GM19467 (cell line): ENCODE data around the gene XPR1.
"Not testable (repeated sequence)": the region's sequence is repeated elsewhere in the genome, so short reads cannot be mapped to it uniquely, and the experiment has no call there.

Source experiments
- ATAC-seq: cut with Tn5 transposase; IDR thresholded peaks from one replicate; pipeline ENCODE4 v1.9.1; 2021; ENCODE audit warnings: mild to moderate bottlenecking, moderate library complexity; ENCODE audit not compliant: unreplicated experiment

Gene XPR1

DNA sequence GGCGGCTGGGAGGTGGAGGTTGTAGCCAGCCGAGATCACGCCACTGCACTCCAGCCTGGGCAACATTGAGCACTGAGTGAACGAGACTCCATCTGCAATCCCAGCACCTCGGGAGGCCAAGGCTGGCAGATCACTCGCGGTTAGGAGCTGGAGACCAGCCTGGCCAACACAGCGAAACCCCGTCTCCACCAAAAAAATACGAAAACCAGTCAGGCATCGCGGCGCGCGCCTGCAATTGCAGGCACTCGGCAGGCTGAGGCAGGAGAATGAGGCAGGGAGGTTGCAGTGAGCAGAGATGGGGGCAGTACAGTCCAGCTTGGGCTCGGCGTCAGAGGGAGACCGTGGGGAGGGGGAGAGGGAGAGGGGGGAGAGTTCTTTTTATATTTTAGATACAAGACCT is 79.4 kb downstream of the XPR1 start:
- not testable (repeated sequence) for ATAC-seq

DNA sequence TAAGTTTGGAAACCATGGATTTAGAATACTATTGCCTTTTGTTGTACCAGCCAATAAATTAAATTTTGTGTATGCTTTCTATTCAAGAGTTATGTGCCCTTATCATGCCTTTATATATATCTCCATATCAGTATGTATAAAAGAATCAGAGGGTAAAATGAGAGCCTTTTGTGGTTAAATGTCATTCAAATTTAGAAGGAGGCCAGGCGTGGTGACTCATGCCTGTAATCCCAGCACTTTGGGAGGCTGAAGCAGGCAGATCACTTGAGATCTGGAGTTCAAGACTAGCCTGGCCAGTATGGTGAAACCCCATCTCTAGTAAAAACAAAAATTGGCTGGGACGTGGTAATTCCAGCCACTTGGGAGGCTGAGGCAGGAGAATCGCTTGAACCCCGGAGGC is 88.9 kb downstream of the XPR1 start:
- no peak for ATAC-seq

- ATAC-seq = no peak
Measured at GRCh38 chr1:180722586-180722985, 90.8 kb downstream of the XPR1 start.

- ATAC-seq = no peak
Measured at GRCh38 chr1:180724055-180724454, 92.2 kb downstream of the XPR1 start.

GRCh38 chr1:180726024-180726423 is 94.2 kb downstream of the XPR1 start:
- ATAC-seq = not testable (repeated sequence)

DNA sequence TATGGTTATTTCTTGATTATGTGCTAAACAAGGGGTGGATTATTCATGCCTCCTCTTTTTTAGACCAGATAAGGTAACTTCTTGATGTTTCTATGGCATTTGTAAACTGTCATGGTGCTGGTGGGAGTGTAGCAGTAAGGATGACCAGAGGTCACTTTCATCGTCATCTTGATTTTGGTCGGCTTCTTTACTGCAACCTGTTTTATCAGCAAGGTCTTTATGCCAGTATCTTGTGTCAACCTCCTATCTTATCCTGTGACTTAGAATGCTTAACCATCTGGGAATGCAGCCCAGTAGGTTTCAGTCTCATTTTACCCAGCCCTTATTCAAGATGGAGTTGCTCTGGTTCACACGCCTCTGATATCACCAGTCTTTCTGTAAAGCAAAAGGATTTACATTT is 95.9 kb downstream of the XPR1 start:
- ATAC-seq = not testable (repeated sequence)

- ATAC-seq = no peak
Measured at GRCh38 chr1:180728472-180729106, 96.8 kb downstream of the XPR1 start.

GRCh38 chr1:180731131-180731530 is 99.3 kb downstream of the XPR1 start:
- ATAC-seq = no peak

- ATAC-seq = no peak
Measured at GRCh38 chr1:180732866-180733265, 101.0 kb downstream of the XPR1 start.

- ATAC-seq = no peak
Measured at GRCh38 chr1:180734366-180734765, 102.5 kb downstream of the XPR1 start.

DNA sequence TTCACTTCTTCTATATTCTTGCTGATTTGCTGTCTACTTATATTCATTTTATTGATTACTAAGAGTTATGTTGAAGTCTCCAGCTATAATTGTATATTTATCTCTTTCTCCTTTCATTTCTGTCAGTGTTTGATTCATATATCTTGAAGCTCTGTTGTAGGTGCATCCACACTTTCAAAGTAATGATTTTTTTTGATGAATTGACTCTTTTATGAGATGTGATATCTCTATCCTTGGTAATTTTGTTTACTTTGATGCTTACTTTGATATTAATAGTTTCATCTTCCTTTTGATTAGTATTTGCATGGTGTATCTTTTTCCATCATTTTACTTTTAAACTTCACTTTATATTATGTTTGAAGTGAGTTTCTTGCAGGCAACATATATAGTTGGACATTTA is 110.8 kb downstream of the XPR1 start:
- no peak for ATAC-seq

- no peak for ATAC-seq
Measured at GRCh38 chr1:180743868-180744267, 112.0 kb downstream of the XPR1 start.

DNA sequence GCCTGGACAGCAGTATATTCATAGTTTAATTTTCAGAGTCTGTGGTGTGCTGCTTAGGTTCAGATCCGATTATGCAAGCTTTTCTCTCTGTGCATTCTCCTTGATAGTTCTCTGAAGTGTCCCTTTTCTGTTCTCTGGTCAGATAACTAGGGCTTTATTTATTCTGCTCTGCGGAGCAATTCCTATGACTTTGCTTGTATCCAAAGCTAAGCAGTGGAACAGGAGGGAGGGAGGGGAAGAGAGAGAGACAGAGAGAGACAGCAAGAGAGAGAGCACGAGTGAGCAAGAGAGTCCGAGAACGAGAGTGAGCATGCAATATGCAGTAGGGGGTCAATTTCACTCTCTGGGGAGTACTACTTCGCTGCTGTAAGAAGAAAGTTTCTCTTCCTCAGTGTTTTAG is 113.3 kb downstream of the XPR1 start:
- no peak for ATAC-seq

GRCh38 chr1:180751921-180752320 is 120.1 kb downstream of the XPR1 start:
- no peak for ATAC-seq

DNA sequence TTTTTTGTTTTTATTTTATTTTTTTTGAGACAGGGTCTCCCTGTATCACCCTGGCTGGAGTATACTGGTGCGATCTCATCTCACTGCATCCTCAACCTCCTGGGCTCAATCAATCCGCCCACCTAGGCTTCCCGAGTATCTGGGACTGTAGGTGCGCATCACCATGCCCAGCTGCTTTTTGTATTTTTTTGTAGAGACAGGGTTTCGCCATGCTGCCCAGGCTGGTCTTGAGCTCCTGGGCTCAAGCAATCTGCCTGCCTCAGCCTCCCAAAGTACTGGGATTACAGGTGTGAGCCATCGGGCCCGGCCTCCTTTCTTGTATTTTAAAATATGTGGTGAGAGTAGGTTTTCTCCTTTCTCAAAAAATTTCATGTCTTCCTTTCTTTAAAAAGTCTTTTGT is 122.6 kb downstream of the XPR1 start:
- ATAC-seq = no peak

GRCh38 chr1:180757657-180758056 is 125.8 kb downstream of the XPR1 start:
- no peak for ATAC-seq

DNA sequence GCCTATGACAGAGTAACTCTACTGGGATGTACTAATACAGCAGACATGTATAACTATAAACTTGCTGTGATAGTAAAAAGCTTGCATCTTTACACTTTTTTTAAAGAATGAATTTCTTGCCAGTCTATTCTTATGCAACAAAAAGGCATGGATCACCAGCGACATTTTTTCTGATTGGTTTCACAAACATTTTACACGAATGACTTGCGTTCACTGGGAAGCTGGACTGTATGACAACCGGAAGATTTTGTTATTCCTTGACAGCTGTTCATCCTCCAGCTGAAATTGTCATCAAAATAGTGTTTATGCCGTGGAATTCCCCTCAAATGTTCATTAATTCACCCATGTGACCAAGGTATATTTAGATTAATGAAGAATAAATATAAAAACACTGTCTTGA is 131.0 kb downstream of the XPR1 start:
- no peak for ATAC-seq

DNA sequence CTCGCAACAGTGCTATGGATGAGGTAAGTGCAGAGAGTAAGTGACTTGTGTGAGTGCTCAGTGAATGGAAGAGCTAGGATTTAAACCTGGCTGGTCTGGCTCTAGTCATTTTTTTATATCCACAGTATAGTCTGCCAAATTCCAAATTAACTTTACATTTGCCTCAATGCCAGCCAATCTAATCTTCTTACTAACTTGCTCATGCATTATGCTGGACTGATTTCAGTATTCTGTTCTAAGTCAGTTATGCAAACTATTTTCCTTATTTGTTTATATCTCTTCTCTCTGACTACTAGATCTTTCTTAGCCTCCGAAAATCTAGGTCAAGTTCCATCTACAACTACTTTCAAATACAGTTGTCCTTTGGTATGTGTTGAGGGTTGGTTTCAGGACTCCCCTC is 133.3 kb downstream of the XPR1 start:
- ATAC-seq = no peak

GRCh38 chr1:180769889-180770288 is 138.1 kb downstream of the XPR1 start:
- no peak for ATAC-seq

GRCh38 chr1:180773210-180773865 is 141.5 kb downstream of the XPR1 start:
- ATAC-seq = no peak

DNA sequence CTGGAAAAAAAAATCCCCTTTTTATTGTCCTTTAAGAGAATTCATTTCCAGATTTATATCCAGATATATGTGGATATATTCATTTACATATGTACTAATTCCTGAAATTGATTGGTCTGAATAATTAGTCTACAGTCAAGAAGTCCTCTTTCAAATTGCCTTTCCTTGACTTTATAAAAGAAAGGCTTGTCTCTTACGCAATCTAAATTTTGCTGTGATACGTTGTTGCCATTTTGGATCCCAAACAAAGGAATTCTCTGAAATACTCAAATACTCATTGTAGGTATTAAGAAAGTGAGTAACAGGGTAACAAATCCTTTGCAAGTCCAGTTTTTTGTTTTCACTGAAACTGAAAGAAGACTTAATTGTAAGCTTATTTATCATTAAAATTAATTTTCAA is 144.0 kb downstream of the XPR1 start:
- ATAC-seq = no peak

GRCh38 chr1:180777072-180777689 is 145.4 kb downstream of the XPR1 start:
- no peak for ATAC-seq
